Nephron (organoid): ENCODE measurements around the gene SHISA9.

Source experiments
- H3K27ac Mint-ChIP-seq, 3 experiments: 2 replicates each; pipeline ENCODE4 v1.8.0; 2020; ENCODE audit warnings: mixed read lengths in 3 of 3, mild to moderate bottlenecking in 2 of 3, moderate library complexity in 1 of 3
- H3K27me3 Mint-ChIP-seq: 2 replicates; pipeline ENCODE4 v1.8.0; 2021; ENCODE audit warnings: low read depth, mild to moderate bottlenecking, moderate library complexity, mixed read lengths
- H3K36me3 Mint-ChIP-seq: 2 replicates; pipeline ENCODE4 v1.8.0; 2020; ENCODE audit warnings: low read depth, mixed read lengths
- H3K4me1 Mint-ChIP-seq: 2 replicates; pipeline ENCODE4 v1.8.0; 2020; ENCODE audit warnings: mixed read lengths
- H3K4me3 Mint-ChIP-seq, 3 experiments: 2 replicates each; pipeline ENCODE4 v1.8.0; 2020; ENCODE audit warnings: mild to moderate bottlenecking in 3 of 3, mixed read lengths in 3 of 3, moderate library complexity in 2 of 3
- H3K9me3 Mint-ChIP-seq: 2 replicates; pipeline ENCODE4 v1.8.0; 2020; ENCODE audit warnings: mixed read lengths
- TF ChIP-seq, protein P1 (sequence below), 3 experiments: fragments of 200-600 bp; sonication (generic); IDR thresholded peaks; one replicate each; pipeline ENCODE4 v1.5.0; 2021; ENCODE audit warnings: antibody characterized with exemption in 3 of 3; ENCODE audit not compliant: unreplicated experiment in 3 of 3

The SHISA9 gene

DNA sequence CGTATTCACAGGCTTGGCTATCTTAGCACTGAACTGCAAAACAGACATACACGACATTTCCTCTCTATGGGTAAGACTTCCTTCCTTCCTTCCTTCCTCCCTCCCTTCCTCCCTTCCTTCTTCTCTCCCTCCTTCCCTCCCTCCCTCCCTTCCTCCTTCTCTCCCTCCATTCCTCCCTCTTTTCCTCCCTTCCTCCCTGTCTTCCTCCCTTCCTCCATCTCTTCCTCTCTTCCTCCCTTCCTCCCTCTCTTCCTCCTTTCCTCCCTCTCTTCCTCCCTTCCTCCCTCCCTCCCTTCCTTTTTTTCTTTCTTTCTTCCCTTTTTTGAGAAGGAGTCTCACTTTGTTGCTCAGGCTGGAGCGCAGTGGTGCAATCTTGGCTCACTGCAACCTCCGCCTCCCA lies 22.4 kb upstream of the SHISA9 start:
- Mint-ChIP-seq H3K9me3 (no peaks in the 10 kb centered on the region), H3K27ac (no peak overlapping the region), H3K36me3 (no peaks in the 10 kb centered on the region), H3K4me1 (no peaks in the 10 kb centered on the region), H3K4me3 (no peak overlapping the region), H3K27me3 (peaks cover 22% of the 10 kb centered on the region)
- TF ChIP-seq, protein P1, sequence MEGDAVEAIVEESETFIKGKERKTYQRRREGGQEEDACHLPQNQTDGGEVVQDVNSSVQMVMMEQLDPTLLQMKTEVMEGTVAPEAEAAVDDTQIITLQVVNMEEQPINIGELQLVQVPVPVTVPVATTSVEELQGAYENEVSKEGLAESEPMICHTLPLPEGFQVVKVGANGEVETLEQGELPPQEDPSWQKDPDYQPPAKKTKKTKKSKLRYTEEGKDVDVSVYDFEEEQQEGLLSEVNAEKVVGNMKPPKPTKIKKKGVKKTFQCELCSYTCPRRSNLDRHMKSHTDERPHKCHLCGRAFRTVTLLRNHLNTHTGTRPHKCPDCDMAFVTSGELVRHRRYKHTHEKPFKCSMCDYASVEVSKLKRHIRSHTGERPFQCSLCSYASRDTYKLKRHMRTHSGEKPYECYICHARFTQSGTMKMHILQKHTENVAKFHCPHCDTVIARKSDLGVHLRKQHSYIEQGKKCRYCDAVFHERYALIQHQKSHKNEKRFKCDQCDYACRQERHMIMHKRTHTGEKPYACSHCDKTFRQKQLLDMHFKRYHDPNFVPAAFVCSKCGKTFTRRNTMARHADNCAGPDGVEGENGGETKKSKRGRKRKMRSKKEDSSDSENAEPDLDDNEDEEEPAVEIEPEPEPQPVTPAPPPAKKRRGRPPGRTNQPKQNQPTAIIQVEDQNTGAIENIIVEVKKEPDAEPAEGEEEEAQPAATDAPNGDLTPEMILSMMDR (IDR thresholded peaks at IDR 0.05; ENCODE audit: unreplicated experiment in 3 of 3), result no peak

GRCh38 chr16:12879812-12880211 lies 21.6 kb upstream of the SHISA9 start:
- Mint-ChIP-seq H3K4me1 (no peaks in the 10 kb centered on the region), H3K36me3 (no peaks in the 10 kb centered on the region), H3K27me3 (peaks cover 22% of the 10 kb centered on the region), H3K27ac (no peak overlapping the region), H3K4me3 (no peak overlapping the region), H3K9me3 (no peaks in the 10 kb centered on the region)
- TF ChIP-seq, protein P1 (IDR thresholded peaks at IDR 0.05; ENCODE audit: unreplicated experiment in 3 of 3), result no peak

DNA sequence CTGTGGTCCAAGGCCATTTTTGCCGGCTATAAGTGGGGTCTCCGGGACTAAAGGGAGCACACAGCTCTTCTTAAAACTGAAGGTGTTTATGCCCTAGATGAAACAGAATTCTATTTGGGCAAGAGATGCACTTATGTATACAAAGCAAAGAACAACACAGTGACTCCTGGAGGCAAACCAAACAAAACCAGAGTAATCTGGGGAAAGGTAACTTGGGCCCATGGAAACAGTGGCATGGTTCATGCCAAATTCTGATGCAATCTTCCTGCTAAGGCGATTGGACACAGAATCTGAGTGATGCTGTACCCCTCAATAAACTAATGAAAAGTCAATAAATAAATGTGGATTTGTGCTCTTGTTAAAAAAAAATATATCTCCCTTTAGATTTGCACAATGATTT lies 20.2 kb upstream of the SHISA9 start:
- Mint-ChIP-seq H3K27me3 (peaks cover 22% of the 10 kb centered on the region), H3K27ac (no peak overlapping the region), H3K4me3 (no peak overlapping the region), H3K36me3 (no peaks in the 10 kb centered on the region), H3K4me1 (no peaks in the 10 kb centered on the region), H3K9me3 (no peaks in the 10 kb centered on the region)
- TF ChIP-seq, protein P1 (IDR thresholded peaks at IDR 0.05; ENCODE audit: unreplicated experiment in 3 of 3), result no peak

DNA sequence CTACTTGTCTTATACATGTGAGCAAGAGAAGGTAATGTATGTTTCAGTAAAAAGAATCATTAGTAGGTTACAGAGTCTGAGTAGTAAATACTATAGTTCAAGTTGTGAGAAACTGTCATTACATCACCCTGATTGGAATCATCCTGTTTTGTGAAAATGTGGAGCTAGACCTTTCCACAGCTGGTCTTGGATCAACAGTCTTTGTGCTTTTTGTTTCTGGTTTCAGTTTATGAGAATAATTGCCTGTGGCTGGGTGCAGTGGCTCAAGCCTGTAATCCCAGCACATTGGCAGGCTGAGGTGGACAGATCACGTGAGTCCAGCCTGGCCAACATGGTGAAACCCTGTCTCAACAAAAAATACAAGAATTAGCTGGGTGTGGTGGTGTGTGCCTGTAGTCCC lies 19.7 kb upstream of the SHISA9 start:
- H3K27me3 Mint-ChIP-seq, result peaks cover 20% of the 10 kb centered on the region
- no peak overlapping the region for H3K27ac Mint-ChIP-seq
- no peaks in the 10 kb centered on the region for H3K4me1 Mint-ChIP-seq
- no peaks in the 10 kb centered on the region for H3K36me3 Mint-ChIP-seq
- H3K4me3 Mint-ChIP-seq, result no peak overlapping the region
- TF ChIP-seq, protein P1 (IDR thresholded peaks at IDR 0.05; ENCODE audit: unreplicated experiment in 3 of 3), result no peak
- no peaks in the 10 kb centered on the region for H3K9me3 Mint-ChIP-seq

DNA sequence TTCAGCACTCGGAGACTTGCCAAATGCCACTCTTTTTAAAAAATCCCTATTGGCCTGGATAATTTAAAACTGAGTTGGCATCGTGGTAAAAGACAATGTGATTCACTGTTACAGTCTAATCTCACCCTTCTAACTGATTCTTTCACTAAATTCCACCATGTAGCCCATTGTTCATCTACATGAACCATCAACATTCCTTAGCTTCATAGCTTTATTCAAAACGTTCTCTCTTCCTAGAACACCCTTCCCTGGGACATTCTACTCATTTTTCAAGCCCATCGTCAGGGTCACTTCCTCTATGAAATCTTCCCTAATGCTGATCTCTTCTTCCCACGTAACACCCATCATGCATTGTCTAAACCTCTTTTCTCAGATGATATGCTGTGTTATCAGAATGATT lies 15.7 kb upstream of the SHISA9 start:
- Mint-ChIP-seq H3K36me3 (no peaks in the 10 kb centered on the region), H3K4me3 (no peak overlapping the region), H3K27ac (no peak overlapping the region), H3K9me3 (no peaks in the 10 kb centered on the region), H3K4me1 (no peaks in the 10 kb centered on the region), H3K27me3 (peaks cover 17% of the 10 kb centered on the region)
- TF ChIP-seq, protein P1 (IDR thresholded peaks at IDR 0.05; ENCODE audit: unreplicated experiment in 3 of 3), result no peak

- Mint-ChIP-seq H3K27ac (no peak overlapping the region), H3K27me3 (peaks cover 69% of the 10 kb centered on the region), H3K4me3 (no peak overlapping the region), H3K4me1 (no peaks in the 10 kb centered on the region), H3K36me3 (no peaks in the 10 kb centered on the region), H3K9me3 (no peaks in the 10 kb centered on the region)
- TF ChIP-seq, protein P1 (IDR thresholded peaks at IDR 0.05; ENCODE audit: unreplicated experiment in 3 of 3), result no peak
Observed at GRCh38 chr16:12891836-12892235, 9.6 kb upstream of the SHISA9 start.
